Breast epithelium (tissue), 3 donors: ENCODE results near the gene HAPLN3.

Experiments used
- CTCF ChIP-seq, 3 donors: fragments of 450-650 bp; IDR thresholded peaks; one replicate each; pipeline ENCODE4 v1.5.1; 2016 to 2017; ENCODE audit warnings: antibody characterized with exemption in 3 of 3, mild to moderate bottlenecking in 3 of 3, moderate library complexity in 3 of 3
- POLR2AphosphoS5 ChIP-seq, 3 donors: sonication (generic); formaldehyde crosslinking; IDR thresholded peaks; one replicate each; pipeline ENCODE4 v1.6.1; 2017; ENCODE audit warnings: antibody characterized with exemption in 3 of 3

GRCh38 chr15:88841236-88841635 lies 54.1 kb downstream of the HAPLN3 start:
- no peak for TF ChIP-seq POLR2AphosphoS5 (IDR thresholded peaks at IDR 0.05)
- TF ChIP-seq CTCF (IDR thresholded peaks at IDR 0.05), result no peak
